ENCODE data around the gene ZNF366.
A peak's percentile ranks its signal among the peaks of the same experiment; 100 is the strongest.

ZNF366 gene

GRCh38 chr5:72507231-72507906, at the start of gene ZNF366:
ZNF366 (minus strand) TSS chr5:72507410; CDS start chr5:72461496, 45,914 bp downstream.
- no peak for DNase-seq (ENCODE audit: low read depth)

- no peak for DNase-seq (ENCODE audit: low read depth)
These were observed 49.3 kb upstream of the ZNF366 start for GRCh38 chr5:72556351-72557166.

- no peak for DNase-seq (ENCODE audit: low read depth)
These were observed 48.7 kb upstream of the ZNF366 start for GRCh38 chr5:72555871-72556270.

- no peak for DNase-seq (ENCODE audit: low read depth)
These were observed 47.7 kb upstream of the ZNF366 start for GRCh38 chr5:72554897-72555296.

GRCh38 chr5:72552041-72552557, 44.9 kb upstream of the ZNF366 start:
- no peak for DNase-seq (ENCODE audit: low read depth)

- no peak for DNase-seq (ENCODE audit: low read depth)
These were observed 43.4 kb upstream of the ZNF366 start for GRCh38 chr5:72550595-72550994.

GRCh38 chr5:72543811-72544210, 36.6 kb upstream of the ZNF366 start:
- no peak for DNase-seq (ENCODE audit: low read depth)

- DNase-seq (ENCODE audit: low read depth) = no peak
These were observed 36.2 kb upstream of the ZNF366 start for GRCh38 chr5:72543365-72543764.

- DNase-seq (ENCODE audit: low read depth) = no peak
These were observed 35.5 kb upstream of the ZNF366 start for GRCh38 chr5:72542695-72543094.

GRCh38 chr5:72541501-72542225, 34.5 kb upstream of the ZNF366 start:
- no peak for DNase-seq (ENCODE audit: low read depth)

- no peak for DNase-seq (ENCODE audit: low read depth)
These were observed 33.7 kb upstream of the ZNF366 start for GRCh38 chr5:72540759-72541438.

- DNase-seq (ENCODE audit: low read depth) = no peak
These were observed 32.5 kb upstream of the ZNF366 start for GRCh38 chr5:72539726-72540125.

- no peak for DNase-seq (ENCODE audit: low read depth)
These were observed 31.8 kb upstream of the ZNF366 start for GRCh38 chr5:72539038-72539437.

- DNase-seq (ENCODE audit: low read depth) = no peak
These were observed 30.0 kb upstream of the ZNF366 start for GRCh38 chr5:72537166-72537565.

GRCh38 chr5:72531496-72532190, 24.4 kb upstream of the ZNF366 start:
- DNase-seq (ENCODE audit: low read depth) = no peak

- DNase-seq (ENCODE audit: low read depth) = no peak
These were observed 23.0 kb upstream of the ZNF366 start for GRCh38 chr5:72530196-72530595.

- no peak for DNase-seq (ENCODE audit: low read depth)
These were observed 22.2 kb upstream of the ZNF366 start for GRCh38 chr5:72529383-72529782.

GRCh38 chr5:72525816-72526215, 18.6 kb upstream of the ZNF366 start:
- no peak for DNase-seq (ENCODE audit: low read depth)

GRCh38 chr5:72523960-72524582, 16.9 kb upstream of the ZNF366 start:
- DNase-seq (ENCODE audit: low read depth) = peak; percentile 9

- no peak for DNase-seq (ENCODE audit: low read depth)
These were observed 15.4 kb upstream of the ZNF366 start for GRCh38 chr5:72522607-72523006.

- DNase-seq (ENCODE audit: low read depth) = no peak
These were observed 11.9 kb upstream of the ZNF366 start for GRCh38 chr5:72519111-72519510.
